Heart left ventricle (tissue), 13 donors: ENCODE data around the gene ANGPTL2.

Experiments
- POLR2A ChIP-seq, 2 donors: fragments of 450-650 bp; IDR thresholded peaks; one replicate each; pipeline ENCODE4 v1.6.1; 2017; ENCODE audit warnings: antibody characterized with exemption in 2 of 2, mild to moderate bottlenecking in 2 of 2, moderate library complexity in 2 of 2
- TF ChIP-seq, protein P1 (sequence below), 12 donors: fragments of 200-600 bp; sonication (generic) in 4 of 12; IDR thresholded peaks; one replicate each; pipeline versions ENCODE4 v1.5.0 to v1.8.0; 2018 to 2022; ENCODE audit warnings: antibody characterized with exemption in 12 of 12, mild to moderate bottlenecking in 5 of 12
- donor health status: ischemic (EF 13 %, LVEDD 7.1; RV severe dilation, severe dysfunction).
- donor health status: DM: no; HTN: yes; CAD: no.
- donor health status: DM: no; HTN: no; CAD: no.
- donor health status: ischemic (EF 25% LVEDD 6.9; RV normal size, moderate dysfunction).
- donor health status: ischemic (EF 25% LVEDD 5.7; RV mildly dilated, moderate dysfunction).
- donor health status: ischemic (EF 35%, LVEDD 5.7; RV mildly dilated, moderate dysfunction).
- donor health status: nonischemic (EF 11% LVEDD 7.7; RV severe dilation, severe dysfunction).
- donor health status: DM: yes; HTN: yes; CAD: no.
- donor health status: PGD.
- donor health status: ischemic (EF 29% LVEDD 5.4; RV normal size, mild dysfunction).
- donor health status: nonischemic (EF 23%, LVEDD 6.1; RV moderate dilation, normal function).

DNA sequence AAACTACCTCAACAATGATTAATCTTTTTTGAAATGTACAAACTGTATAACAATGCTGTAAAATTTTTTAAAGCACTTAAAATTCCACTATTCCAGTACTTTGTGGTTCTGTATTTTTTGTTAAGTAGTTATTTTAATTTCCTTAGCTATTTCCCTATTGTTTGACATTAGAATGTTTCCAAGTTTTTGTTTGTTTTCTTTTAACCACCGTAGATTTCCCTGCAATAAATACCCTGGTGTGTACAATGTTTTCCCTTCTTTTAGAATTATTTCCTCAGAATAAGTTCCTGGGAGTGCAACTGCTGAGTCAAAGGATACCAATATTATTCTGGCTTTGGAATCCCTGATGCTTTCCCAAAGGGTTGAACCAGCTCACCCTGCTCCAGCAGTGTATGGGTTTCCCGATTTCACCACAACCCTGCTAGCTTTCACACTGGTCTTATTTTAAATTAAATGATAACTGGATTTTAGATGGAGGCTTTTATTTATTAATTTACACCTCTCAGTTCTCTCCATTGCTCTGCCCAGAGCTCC lies 20.6 kb upstream of the ANGPTL2 start:
- TF ChIP-seq, protein P1, sequence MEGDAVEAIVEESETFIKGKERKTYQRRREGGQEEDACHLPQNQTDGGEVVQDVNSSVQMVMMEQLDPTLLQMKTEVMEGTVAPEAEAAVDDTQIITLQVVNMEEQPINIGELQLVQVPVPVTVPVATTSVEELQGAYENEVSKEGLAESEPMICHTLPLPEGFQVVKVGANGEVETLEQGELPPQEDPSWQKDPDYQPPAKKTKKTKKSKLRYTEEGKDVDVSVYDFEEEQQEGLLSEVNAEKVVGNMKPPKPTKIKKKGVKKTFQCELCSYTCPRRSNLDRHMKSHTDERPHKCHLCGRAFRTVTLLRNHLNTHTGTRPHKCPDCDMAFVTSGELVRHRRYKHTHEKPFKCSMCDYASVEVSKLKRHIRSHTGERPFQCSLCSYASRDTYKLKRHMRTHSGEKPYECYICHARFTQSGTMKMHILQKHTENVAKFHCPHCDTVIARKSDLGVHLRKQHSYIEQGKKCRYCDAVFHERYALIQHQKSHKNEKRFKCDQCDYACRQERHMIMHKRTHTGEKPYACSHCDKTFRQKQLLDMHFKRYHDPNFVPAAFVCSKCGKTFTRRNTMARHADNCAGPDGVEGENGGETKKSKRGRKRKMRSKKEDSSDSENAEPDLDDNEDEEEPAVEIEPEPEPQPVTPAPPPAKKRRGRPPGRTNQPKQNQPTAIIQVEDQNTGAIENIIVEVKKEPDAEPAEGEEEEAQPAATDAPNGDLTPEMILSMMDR (IDR thresholded peaks at IDR 0.05), result no peak
- TF ChIP-seq POLR2A (IDR thresholded peaks at IDR 0.05), result no peak
